HG03432 (cell line): ENCODE results near the gene SLU7.
A peak's percentile ranks its signal among the peaks of the same experiment; 100 is the strongest.
"Not testable (repeated sequence)": the region's sequence is repeated elsewhere in the genome, so short reads cannot be mapped to it uniquely, and the experiment has no call there.

Source experiments
- ATAC-seq: cut with Tn5 transposase; IDR thresholded peaks from one replicate; pipeline ENCODE4 v1.9.1; 2021; ENCODE audit warnings: mild to moderate bottlenecking, moderate library complexity; ENCODE audit not compliant: unreplicated experiment

The SLU7 gene

GRCh38 chr5:160451281-160451680 is 32.4 kb upstream of the SLU7 start:
- no peak for ATAC-seq

- ATAC-seq: peak; percentile 64
Measured at GRCh38 chr5:160450164-160450932, 31.5 kb upstream of the SLU7 start.

- ATAC-seq: no peak
Measured at GRCh38 chr5:160449458-160449857, 30.6 kb upstream of the SLU7 start.

GRCh38 chr5:160448886-160449285 is 30.0 kb upstream of the SLU7 start:
- ATAC-seq: no peak

GRCh38 chr5:160445751-160446150 is 26.9 kb upstream of the SLU7 start:
- ATAC-seq: no peak

- peak; percentile 35 for ATAC-seq
Measured at GRCh38 chr5:160445132-160445531, 26.3 kb upstream of the SLU7 start.

- ATAC-seq: no peak
Measured at GRCh38 chr5:160444407-160444806, 25.5 kb upstream of the SLU7 start.

- peak; percentile 27 for ATAC-seq
Measured at GRCh38 chr5:160442824-160443431, 24.0 kb upstream of the SLU7 start.

- peak; percentile 20 for ATAC-seq
Measured at GRCh38 chr5:160441311-160441781, 22.5 kb upstream of the SLU7 start.

- peak; percentile 59 for ATAC-seq
Measured at GRCh38 chr5:160439205-160439600, 20.3 kb upstream of the SLU7 start.

- ATAC-seq: peak; percentile 26
Measured at GRCh38 chr5:160438316-160439204, 19.7 kb upstream of the SLU7 start.

- ATAC-seq: no peak
Measured at GRCh38 chr5:160437271-160437670, 18.4 kb upstream of the SLU7 start.

- ATAC-seq: not testable (repeated sequence)
Measured at GRCh38 chr5:160436661-160437060, 17.8 kb upstream of the SLU7 start.

GRCh38 chr5:160436017-160436416 is 17.1 kb upstream of the SLU7 start:
- no peak for ATAC-seq

- no peak for ATAC-seq
Measured at GRCh38 chr5:160435532-160435931, 16.7 kb upstream of the SLU7 start.

- peak; percentile 87 for ATAC-seq
Measured at GRCh38 chr5:160434022-160434531, 15.2 kb upstream of the SLU7 start.

GRCh38 chr5:160432787-160433186 is 13.9 kb upstream of the SLU7 start:
- no peak for ATAC-seq

GRCh38 chr5:160432196-160432595 is 13.3 kb upstream of the SLU7 start:
- peak; percentile 32 for ATAC-seq

- no peak for ATAC-seq
Measured at GRCh38 chr5:160427607-160428006, 8.7 kb upstream of the SLU7 start.

- ATAC-seq: no peak
Measured at GRCh38 chr5:160423099-160423498, 4.2 kb upstream of the SLU7 start.

- ATAC-seq: peak; percentile 73
Measured at GRCh38 chr5:160421625-160422258, 2.9 kb upstream of the SLU7 start, which contains the start of gene PTTG1. Gene PTTG1 (plus strand): TSS chr5:160421855. CDS start chr5:160422313, 458 bp downstream.
